Fibroblast of lung (primary cell): ENCODE data around the gene SMARCA2. TPM values are rescaled to one million over a fixed set of nuclear protein-coding genes. Genes with fewer than 3 reads are reported as not detected.

Source experiments
- DNase-seq, 2 donors: peaks; one replicate each; pipeline versions ENCODE4 v3.0.0 to v3.0.0-alpha.2; 2010; ENCODE audit warnings: low read depth in 2 of 2
- H2AFZ ChIP-seq: 2 replicates; pipeline ENCODE4 v1.5.1; 2012; ENCODE audit warnings: low read length, control low read depth, inconsistent platforms
- H3K27ac ChIP-seq: 2 replicates; pipeline ENCODE4 v1.5.1; 2011; ENCODE audit warnings: low read length, control low read depth; ENCODE audit not compliant: insufficient read depth
- H3K27me3 ChIP-seq: 2 replicates; pipeline ENCODE4 v1.5.1; 2011; ENCODE audit warnings: mild to moderate bottlenecking, low read length; ENCODE audit not compliant: control insufficient read depth, insufficient read depth
- H3K36me3 ChIP-seq: 2 replicates; pipeline ENCODE4 v1.5.1; 2011; ENCODE audit warnings: low read length; ENCODE audit not compliant: control insufficient read depth, insufficient read depth
- H3K4me1 ChIP-seq: 2 replicates; pipeline ENCODE4 v1.5.1; 2011; ENCODE audit warnings: low read length; ENCODE audit not compliant: control insufficient read depth, insufficient read depth; ENCODE audit errors: extremely low read depth
- H3K4me2 ChIP-seq: 2 replicates; pipeline ENCODE4 v1.5.1; 2011; ENCODE audit warnings: low read length, control low read depth; ENCODE audit not compliant: insufficient read depth; ENCODE audit errors: extremely low read depth
- H3K4me3 ChIP-seq, 4 experiments: fragments of 200-600 bp in 1 of 4; sonication (generic) in 1 of 4; replicated peaks in 1 of 4; 2 replicates each; pipeline ENCODE4 v1.5.1; 2011 to 2016; ENCODE audit warnings: low read length in 4 of 4, low read depth in 3 of 4, mild to moderate bottlenecking in 3 of 4, control low read depth in 2 of 4, inconsistent platforms in 1 of 4, mixed read lengths in 1 of 4; ENCODE audit not compliant: insufficient read depth in 1 of 4; ENCODE audit errors: control extremely low read depth in 1 of 4
- H3K79me2 ChIP-seq: 2 replicates; pipeline ENCODE4 v1.5.1; 2012; ENCODE audit warnings: mild to moderate bottlenecking, low read length, inconsistent platforms; ENCODE audit not compliant: control insufficient read depth, insufficient read depth
- H3K9ac ChIP-seq: 2 replicates; pipeline ENCODE4 v1.5.1; 2011; ENCODE audit warnings: mild to moderate bottlenecking, low read length, control low read depth; ENCODE audit not compliant: insufficient read depth
- H3K9me3 ChIP-seq: 2 replicates; pipeline ENCODE4 v1.5.1; 2012; ENCODE audit warnings: low read depth, low read length; ENCODE audit not compliant: control insufficient read depth, insufficient read depth
- H4K20me1 ChIP-seq: 2 replicates; pipeline ENCODE4 v1.5.1; 2011; ENCODE audit warnings: low read length; ENCODE audit not compliant: control insufficient read depth, insufficient read depth; ENCODE audit errors: extremely low read depth
- CTCF ChIP-seq, 2 donors: IDR thresholded peaks in 1 of 2; conservative IDR thresholded peaks in 1 of 2; 1 replicate in 1 of 2; 2 replicates in 1 of 2; pipeline ENCODE4 v1.5.1; 2011 to 2012; ENCODE audit warnings: low read length in 2 of 2, control low read depth in 1 of 2, inconsistent platforms in 1 of 2, low read depth in 1 of 2, mild to moderate bottlenecking in 1 of 2
- EZH2 ChIP-seq: IDR thresholded peaks from 2 replicates; pipeline ENCODE4 v1.5.1; 2012; ENCODE audit warnings: low read length, control low read depth, mild to moderate bottlenecking; ENCODE audit errors: missing control alignments
- polyA plus RNA-seq, 2 donors: library from polyadenylated mRNA; depleted of rRNA in 1 of 2; stranded (reverse) in 1 of 2; unstranded in 1 of 2; fragments of >200 nt; gene quantifications; 2 replicates each; pipeline ENCODE4 v1.2.1, GENCODE V29; 2011 to 2012; ENCODE audit warnings: missing spikeins in 1 of 2
- total RNA-seq: library from RNA; depleted of rRNA; stranded (reverse); fragments of >200 nt; gene quantifications from 2 replicates; pipeline ENCODE4 v1.2.1, GENCODE V29; 2014

The SMARCA2 gene
- total and polyA plus RNA-seq, 2 donors (not counting 1 experiment from before 2014, with no cell fraction given) = 36.8 to 62.3 TPM

- no peak overlapping the region for H3K4me3 ChIP-seq
- TF ChIP-seq CTCF (conservative IDR thresholded peaks at IDR 0.05 in 1 of 2, IDR thresholded peaks at IDR 0.05 in 1 of 2; ENCODE audit: low read depth in 1 of 2, low read length in 2 of 2) (no peak), EZH2 (no peak)
- no peaks in the 10 kb centered on the region for H4K20me1 ChIP-seq
- H2AFZ ChIP-seq = no peak overlapping the region
- H3K4me1 ChIP-seq = no peaks in the 10 kb centered on the region
- H3K36me3 ChIP-seq = no peaks in the 10 kb centered on the region
- no peak overlapping the region for H3K9ac ChIP-seq
- no peak for DNase-seq
- no peaks in the 10 kb centered on the region for H3K27me3 ChIP-seq
- H3K9me3 ChIP-seq = no peaks in the 10 kb centered on the region
- H3K27ac ChIP-seq = no peak overlapping the region
- H3K4me2 ChIP-seq = no peak overlapping the region
- H3K79me2 ChIP-seq = no peaks in the 10 kb centered on the region
Observed at GRCh38 chr9:1994180-1994579, 21.0 kb upstream of the SMARCA2 start.

GRCh38 chr9:1995084-1995483, 20.1 kb upstream of the SMARCA2 start:
- H3K9me3 ChIP-seq = no peaks in the 10 kb centered on the region
- no peak for DNase-seq

GRCh38 chr9:1996156-1996555, 19.0 kb upstream of the SMARCA2 start:
- no peaks in the 10 kb centered on the region for H3K79me2 ChIP-seq
- no peak overlapping the region for H3K4me2 ChIP-seq
- H4K20me1 ChIP-seq = no peaks in the 10 kb centered on the region
- no peak overlapping the region for H3K9ac ChIP-seq
- no peaks in the 10 kb centered on the region for H3K9me3 ChIP-seq
- H2AFZ ChIP-seq = no peak overlapping the region
- H3K27ac ChIP-seq = no peak overlapping the region
- no peak for TF ChIP-seq EZH2
- TF ChIP-seq CTCF (conservative IDR thresholded peaks at IDR 0.05 in 1 of 2, IDR thresholded peaks at IDR 0.05 in 1 of 2; ENCODE audit: low read depth in 1 of 2, low read length in 2 of 2) = no peak
- no peaks in the 10 kb centered on the region for H3K36me3 ChIP-seq
- H3K27me3 ChIP-seq = no peaks in the 10 kb centered on the region
- H3K4me3 ChIP-seq = no peak overlapping the region
- no peak for DNase-seq
- no peaks in the 10 kb centered on the region for H3K4me1 ChIP-seq

More at GRCh38 chr9:1995084-1995483, 20.1 kb upstream of the SMARCA2 start:
- Histone ChIP-seq H3K4me1 (no peaks in the 10 kb centered on the region), H3K27ac (no peak overlapping the region), H3K4me2 (no peak overlapping the region), H3K4me3 (no peak overlapping the region), H4K20me1 (no peaks in the 10 kb centered on the region), H3K79me2 (no peaks in the 10 kb centered on the region), H2AFZ (no peak overlapping the region), H3K36me3 (no peaks in the 10 kb centered on the region), H3K9ac (no peak overlapping the region), H3K27me3 (no peaks in the 10 kb centered on the region)
- TF ChIP-seq EZH2 (no peak), CTCF (conservative IDR thresholded peaks at IDR 0.05 in 1 of 2, IDR thresholded peaks at IDR 0.05 in 1 of 2; ENCODE audit: low read depth in 1 of 2, low read length in 2 of 2) (no peak)
